Hematopoietic multipotent progenitor cell treated with erythropoietin and hydrocortisone succinate and interleukin-3 and kit ligand, for 17 days (in vitro differentiated cells): ENCODE measurements around the gene TXN.
A peak's percentile ranks its signal among the peaks of the same experiment; 100 is the strongest.
"Not testable (repeated sequence)": the region's sequence is repeated elsewhere in the genome, so short reads cannot be mapped to it uniquely, and the experiment has no call there.

ENCODE experiments used
- DNase-seq: peaks from one replicate; pipeline ENCODE4 v3.0.0-alpha.2; 2015; ENCODE audit warnings: low spot score

TXN gene

GRCh38 chr9:110257097-110257841 lies 962 bp upstream of the TXN start:
- no peak for DNase-seq

- peak; percentile 59 for DNase-seq
These were observed 586 bp downstream of the TXN start for GRCh38 chr9:110255463-110256379.

GRCh38 chr9:110255034-110255462 lies 1.3 kb downstream of the TXN start:
- DNase-seq = no peak

GRCh38 chr9:110254500-110254899 lies 1.8 kb downstream of the TXN start:
- peak; percentile 28 for DNase-seq

- no peak for DNase-seq
These were observed 3.7 kb downstream of the TXN start for GRCh38 chr9:110252509-110253139.

- DNase-seq = not testable (repeated sequence)
These were observed 4.5 kb downstream of the TXN start for GRCh38 chr9:110251770-110252169.

GRCh38 chr9:110251212-110251611 lies 5.1 kb downstream of the TXN start:
- no peak for DNase-seq

GRCh38 chr9:110249603-110250002 lies 6.7 kb downstream of the TXN start:
- DNase-seq = no peak

- no peak for DNase-seq
These were observed 7.9 kb downstream of the TXN start for GRCh38 chr9:110248361-110248760.

- DNase-seq = no peak
These were observed 10.1 kb downstream of the TXN start for GRCh38 chr9:110246214-110246613.

- no peak for DNase-seq
These were observed 11.7 kb downstream of the TXN start for GRCh38 chr9:110244616-110245015.

- no peak for DNase-seq
These were observed 14.4 kb downstream of the TXN start for GRCh38 chr9:110241858-110242321.

GRCh38 chr9:110241260-110241857 lies 14.9 kb downstream of the TXN start:
- no peak for DNase-seq

GRCh38 chr9:110240198-110240597 lies 16.1 kb downstream of the TXN start:
- DNase-seq = no peak

GRCh38 chr9:110228321-110228720 lies 28.0 kb downstream of the TXN start:
- DNase-seq = no peak

GRCh38 chr9:110224583-110224982 lies 31.7 kb downstream of the TXN start:
- DNase-seq = no peak

- DNase-seq = no peak
These were observed 35.5 kb downstream of the TXN start for GRCh38 chr9:110220809-110221208.

- DNase-seq = peak; percentile 49
These were observed 38.6 kb downstream of the TXN start for GRCh38 chr9:110217656-110218099.

- no peak for DNase-seq
These were observed 41.5 kb downstream of the TXN start for GRCh38 chr9:110214586-110215355.

GRCh38 chr9:110214090-110214489 lies 42.2 kb downstream of the TXN start:
- DNase-seq = no peak

- DNase-seq = no peak
These were observed 42.8 kb downstream of the TXN start for GRCh38 chr9:110213413-110214044.
